Activated effector memory CD4-positive, alpha-beta T cell treated with Interleukin-2 at 50 U/mL for 16 hours (primary cell): Measurements from ENCODE around the gene SHANK1.

Source experiments
- DNase-seq: peaks from one replicate; pipeline ENCODE4 v3.0.0-alpha.2; 2020

Gene SHANK1

DNA sequence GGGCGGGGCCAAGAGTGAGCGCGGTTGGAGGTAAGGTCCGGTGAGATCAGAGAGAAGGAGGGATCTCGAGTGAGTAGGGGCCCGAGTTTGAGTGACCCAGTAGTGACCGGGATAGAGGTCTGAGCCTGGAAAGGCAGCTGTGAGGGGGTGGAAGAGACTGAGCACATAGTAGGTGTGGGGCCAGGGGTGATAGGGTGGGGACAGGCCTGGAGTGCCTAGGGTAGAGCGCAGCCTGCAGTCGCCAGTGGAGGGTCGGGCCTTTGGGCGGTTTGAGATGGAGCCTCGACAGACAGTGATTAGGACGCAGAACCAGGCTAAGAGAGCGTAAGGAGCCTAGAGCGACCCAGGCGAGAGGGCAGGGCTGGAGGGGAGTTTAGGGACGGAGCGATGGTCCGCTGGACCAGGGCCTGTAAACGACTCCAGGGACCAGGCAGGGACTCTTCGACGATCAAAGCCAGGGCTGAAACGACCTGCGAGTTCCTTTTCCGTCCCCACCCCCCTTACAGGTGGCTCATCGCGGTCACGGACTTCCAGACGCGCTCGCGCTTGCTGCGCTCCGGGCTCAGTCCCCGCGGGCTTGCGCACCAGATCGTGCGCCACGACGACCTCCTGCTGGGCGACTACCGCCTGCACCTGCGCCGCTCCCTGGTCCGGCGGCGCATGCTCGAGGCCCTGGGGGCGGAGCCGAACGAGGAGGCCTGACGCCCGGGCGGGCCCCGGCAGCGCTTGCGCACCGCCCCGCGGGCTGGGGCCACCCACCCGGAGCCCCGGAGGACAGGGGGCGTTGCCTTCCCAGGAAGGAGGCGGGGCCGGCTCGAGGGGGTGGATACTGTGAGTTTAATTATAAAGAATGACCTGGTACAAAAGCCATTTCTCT is 60.9 kb downstream of the SHANK1 start:
- no peak for DNase-seq

DNA sequence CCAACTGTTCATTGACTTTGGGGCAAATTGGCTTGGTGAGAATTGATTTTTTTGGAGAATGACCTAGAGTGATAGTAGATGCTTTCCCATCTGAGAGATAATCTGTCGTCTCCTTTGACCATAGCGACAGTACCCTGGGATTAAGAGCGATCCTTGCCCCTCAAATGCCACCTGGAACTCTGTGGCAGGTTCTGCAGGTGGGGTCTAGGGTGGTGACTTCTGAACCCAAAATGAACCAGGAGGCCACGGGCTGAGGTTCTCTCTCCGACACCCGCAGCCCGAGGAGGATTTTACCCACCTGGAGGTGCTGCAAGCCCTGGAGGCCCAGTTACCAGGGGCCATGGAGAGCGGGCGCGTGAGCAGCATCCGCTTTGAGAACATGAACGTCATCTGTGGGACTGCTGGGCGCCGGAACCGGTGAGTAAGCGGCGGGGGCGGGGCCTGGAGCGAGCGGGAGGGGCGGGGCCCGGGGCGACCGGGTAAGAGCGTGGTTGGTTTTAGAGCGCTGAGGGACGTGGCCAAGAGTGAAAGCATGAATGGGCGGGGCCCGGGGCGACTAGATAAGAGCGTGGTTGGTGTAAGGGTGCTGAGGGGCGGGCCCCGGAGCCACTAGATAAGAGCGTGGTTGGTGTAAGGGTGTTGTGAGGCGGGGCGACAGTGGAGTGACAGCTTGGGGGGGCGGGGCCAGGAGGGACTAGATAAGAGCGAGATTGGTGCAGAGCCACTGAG is 61.7 kb downstream of the SHANK1 start:
- DNase-seq = peak; percentile 26

DNA sequence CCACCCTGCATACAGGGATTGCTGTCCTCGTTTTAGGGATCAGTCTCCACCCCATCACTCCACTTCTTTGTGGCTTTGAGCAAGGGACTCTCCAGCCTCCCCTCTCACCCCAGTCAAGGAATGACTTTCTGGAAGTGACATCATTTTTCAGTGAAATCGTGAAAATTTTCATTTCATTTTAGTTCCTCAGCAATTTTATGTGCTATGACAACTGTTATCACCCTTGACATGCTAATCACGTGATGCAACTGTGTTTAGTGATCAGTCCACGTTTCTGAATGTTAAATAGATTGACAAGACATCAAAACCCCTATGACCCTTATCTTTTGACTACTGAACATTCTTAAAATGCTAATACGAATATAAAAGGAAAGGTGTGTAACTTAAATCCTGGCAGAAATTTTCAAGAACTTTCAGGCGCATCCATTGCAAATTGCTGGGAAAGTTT is 62.4 kb downstream of the SHANK1 start:
- DNase-seq = no peak

DNA sequence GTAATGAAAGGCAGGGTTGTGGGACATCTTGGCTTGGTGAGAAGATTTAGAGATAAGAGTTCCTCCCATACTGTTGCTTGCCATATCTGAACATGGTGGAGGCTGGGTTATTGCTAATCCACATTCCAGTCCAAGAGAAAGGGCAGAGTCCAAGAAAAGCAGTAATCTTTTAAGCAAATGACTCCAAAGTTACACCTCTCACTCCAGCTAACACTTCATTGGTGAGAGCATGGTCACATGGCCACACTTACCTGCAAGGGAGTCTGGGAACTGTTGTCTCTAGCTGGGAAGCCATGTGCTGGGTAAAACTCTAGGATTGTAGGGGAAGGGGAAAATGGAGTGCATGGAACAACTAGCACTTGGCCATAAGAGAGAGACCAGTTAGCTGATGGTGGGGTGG is 64.7 kb downstream of the SHANK1 start:
- DNase-seq = no peak

DNA sequence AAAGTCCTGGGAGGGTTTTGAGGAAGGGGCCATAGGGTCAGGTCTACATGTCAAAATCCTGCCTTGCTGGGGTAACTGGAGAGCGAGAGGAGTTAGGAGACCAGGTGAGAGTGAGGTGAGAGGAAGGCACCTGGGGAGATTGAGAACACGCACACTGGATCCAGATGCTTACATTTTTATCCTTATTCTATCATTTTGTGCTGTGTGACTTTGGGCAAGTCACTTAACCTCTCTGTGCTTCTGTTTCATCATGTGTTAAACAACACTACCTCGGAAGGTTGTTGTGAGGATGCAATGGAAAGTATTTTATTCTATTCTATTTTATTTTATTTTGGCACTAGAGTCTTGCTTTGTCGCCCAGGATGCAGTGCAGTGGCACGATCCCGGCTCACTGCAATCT is 66.9 kb downstream of the SHANK1 start:
- no peak for DNase-seq

DNA sequence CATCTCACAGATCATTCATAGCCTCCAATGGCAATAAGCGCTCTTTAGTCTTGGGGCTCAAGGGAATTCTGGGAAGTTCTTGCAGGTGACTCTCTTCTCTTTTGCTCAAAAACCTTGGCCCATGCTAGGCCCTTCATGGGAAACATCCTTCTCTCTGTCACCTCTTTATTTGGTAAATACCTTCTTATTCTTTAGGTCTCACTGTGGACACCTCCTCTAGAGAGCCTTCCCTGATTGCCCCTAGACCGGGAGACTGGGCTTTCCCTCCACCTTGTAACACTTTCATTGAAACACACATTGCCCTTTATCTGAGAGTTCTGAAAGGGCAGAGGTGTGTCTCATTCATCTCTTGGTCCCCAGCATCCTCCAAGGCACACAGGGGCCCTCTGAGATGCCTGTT is 68.4 kb downstream of the SHANK1 start:
- no peak for DNase-seq

DNA sequence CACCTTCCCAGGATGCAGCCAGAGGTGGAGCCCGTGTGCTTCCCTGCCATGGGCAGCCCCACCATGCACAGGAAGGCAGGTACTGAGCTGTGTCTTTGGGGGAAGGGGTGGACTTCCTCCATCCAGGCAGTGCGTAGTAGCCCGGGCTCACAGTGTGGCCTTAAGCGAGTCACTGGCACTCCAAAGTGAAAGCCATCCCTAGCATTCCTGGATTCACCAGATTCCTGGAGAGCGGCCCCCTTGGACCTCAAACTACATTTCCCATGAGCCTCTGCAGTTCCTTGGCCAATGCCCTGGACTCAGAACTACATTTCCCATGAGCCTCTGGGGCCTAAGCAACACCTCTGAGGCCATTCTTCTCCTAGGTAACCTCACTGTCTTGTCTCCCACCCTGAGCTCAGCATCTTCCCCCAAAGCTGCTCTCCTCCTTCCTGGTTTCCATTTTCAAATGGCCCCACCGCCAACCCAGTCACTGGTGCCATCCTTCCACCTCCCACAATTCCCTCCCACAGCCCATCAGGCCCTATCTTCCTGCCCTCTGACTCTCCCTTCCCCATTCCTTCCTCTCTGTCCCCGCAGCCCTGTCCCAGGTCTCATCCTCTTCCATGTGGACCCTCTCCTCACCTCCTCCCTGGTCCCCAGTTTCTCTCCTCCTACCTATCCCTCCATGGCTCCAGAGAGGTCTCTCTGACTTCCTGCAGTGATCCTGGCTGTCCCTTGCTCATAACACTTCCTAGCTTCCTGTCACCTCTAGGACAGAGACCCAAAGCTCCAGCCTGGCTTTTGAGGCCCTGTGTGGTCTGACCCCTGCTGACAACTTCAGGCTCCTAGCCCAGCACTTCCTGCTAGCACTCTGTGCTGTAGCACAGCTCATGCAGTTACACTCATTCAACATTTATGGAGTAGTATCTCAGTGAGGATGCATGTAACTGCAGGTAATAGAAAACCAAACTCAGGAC is 69.9 kb downstream of the SHANK1 start, which contains the start of gene C19orf81:
TSS of gene C19orf81 (plus strand) at position 13 of the 959 bp plus-strand sequence. CDS start at position 13, 0 bp downstream.
- no peak for DNase-seq

DNA sequence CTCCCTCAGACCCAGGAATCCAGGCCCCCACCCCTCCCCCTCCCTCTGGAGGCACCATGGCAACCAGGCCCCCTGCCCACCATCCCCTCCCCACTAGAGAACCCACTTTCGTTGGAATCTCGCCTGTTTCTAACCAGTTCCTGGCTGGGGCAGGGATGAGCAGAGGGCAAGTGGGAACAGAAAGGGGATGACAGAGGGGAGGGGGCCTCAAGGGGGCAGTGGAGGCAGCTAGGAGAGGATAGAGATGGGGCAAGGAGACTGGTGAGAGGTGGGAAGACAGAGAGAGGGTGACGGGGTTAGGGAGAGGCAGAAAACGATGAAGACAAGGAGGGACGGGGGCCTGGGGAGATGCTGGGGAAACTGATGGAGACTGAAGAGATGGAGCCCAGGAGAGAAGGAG is 70.9 kb downstream of the SHANK1 start:
- DNase-seq = no peak

DNA sequence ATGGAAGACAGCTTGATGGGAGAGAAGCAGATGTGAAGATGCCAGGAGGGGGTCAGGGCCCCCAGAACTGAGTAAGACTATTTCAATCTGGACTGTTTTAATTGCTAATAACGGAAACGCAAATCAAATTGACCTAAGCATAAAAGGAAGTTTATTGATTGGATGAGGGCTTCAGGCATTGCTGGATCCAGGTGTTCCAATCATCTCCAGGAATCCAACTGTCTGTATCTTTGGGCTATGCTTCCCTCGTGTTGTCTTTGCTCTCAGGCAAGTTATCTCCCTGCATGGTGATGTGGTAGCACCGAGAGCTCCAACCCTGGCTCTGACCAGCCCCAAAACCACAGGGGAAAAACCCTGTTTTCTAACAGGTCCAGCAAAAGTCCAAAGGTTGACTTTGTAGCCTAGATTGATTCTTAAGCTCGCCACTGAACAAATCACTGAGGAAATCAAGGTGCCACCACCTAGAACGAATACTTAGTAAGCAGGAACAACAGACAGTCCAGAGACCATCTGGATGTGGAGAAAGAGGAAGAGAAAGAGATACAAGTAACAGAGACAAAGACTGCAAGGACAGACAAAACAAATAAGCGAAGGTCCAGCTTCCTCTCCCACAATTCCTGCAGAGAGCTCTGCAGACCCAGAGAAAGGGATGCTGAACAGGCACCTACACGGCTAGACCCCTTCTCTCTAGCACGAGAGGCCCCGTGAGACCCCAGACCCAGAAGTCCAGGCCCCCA is 71.6 kb downstream of the SHANK1 start:
- DNase-seq = no peak

DNA sequence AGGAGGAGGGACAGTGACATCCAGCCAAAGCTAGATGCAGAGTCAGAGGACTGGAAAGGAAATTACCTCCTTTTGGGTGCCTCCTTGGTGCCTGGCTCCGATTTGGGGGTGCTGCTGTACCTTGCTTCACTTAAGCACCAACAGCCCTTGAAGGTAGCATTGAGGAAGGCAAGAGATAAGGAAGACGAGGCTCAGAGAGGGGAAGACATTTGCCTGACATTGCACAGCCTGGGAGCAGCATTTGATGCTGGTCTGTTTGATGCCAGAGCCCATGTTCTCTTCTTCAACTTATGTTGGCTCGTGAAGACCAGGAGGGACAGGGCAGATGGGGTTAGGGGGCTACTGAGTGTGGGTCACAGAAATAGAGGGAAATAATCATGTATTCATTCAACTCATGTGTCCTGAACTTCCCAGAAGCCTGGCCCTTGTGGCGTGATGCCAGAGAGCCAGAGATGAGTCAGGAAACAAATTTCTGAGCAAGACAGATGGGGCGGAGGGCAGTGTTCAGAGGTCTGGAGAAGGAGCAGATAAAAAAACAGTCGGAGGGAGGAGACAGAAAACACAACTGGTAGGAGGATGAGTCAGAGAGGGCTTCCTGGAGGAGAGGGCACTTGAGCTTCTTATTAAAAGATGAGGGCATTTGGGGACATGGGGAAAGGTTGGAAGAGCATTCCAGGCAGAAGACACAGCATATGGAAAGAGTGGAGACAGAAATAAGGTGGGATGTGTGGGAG is 73.4 kb downstream of the SHANK1 start:
- no peak for DNase-seq

DNA sequence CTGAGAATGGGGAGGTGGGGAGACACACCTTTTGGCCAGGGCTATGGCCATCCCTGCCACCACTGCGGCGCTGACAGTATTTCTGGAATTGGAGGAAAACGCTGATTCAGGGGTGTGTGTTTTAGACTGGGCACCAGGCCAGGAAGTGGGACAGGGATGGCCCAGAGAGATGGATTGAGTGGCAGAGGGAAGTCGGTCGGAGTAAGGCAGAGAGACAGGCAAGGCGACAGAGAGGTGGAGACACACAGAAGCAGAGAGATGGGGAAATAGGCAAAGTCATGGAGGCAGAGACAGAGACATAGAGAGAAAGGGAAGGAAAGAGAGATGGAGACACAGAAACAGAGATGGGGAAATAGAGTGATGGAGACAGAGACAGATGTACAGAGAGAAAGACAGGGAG is 74.5 kb downstream of the SHANK1 start:
- no peak for DNase-seq

DNA sequence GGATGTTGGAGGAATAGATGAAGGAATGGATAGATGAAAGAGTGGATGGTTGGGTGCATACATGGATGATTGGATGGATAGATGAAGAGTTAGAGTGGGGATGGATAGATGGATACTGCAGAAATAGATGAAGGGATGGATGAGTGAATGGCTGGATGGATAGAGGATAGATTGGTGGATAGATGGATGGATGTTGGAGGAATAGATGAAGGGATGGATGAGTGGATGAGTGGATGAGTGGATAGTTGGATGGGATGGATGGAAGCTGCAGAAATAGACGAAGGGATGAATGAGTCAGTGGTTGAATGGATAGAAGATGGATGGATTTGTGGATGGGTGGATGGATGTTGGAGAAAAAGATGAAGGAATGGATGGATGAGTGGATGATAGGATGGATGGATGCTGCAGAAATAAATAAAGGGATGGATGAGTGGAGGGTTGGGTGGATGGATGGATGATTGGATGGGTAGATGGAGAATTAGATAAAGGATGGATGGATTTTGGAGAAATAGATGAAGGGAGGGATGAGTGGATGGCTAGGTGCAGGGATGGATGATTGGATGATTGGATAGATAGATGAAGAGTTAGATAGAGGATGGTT is 75.2 kb downstream of the SHANK1 start:
- no peak for DNase-seq

DNA sequence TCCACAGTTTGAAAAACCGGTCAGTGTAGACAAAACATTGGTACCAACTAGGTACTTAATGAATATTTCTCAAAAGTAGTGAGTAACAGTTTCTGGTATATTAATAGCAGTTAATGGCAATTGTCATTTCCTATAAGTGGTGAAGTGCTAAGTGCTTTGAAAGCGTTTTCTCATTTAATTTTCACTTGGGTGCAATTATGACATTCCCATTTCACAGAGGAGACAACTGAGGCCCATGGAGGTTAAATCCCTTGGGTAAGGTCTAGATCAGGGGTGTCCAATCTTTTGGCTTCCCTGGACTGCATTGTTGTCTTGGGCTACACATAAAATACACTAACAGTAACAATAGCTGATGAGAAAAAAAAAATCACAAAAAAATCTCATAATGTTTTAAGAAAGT is 79.2 kb downstream of the SHANK1 start:
- DNase-seq = no peak

DNA sequence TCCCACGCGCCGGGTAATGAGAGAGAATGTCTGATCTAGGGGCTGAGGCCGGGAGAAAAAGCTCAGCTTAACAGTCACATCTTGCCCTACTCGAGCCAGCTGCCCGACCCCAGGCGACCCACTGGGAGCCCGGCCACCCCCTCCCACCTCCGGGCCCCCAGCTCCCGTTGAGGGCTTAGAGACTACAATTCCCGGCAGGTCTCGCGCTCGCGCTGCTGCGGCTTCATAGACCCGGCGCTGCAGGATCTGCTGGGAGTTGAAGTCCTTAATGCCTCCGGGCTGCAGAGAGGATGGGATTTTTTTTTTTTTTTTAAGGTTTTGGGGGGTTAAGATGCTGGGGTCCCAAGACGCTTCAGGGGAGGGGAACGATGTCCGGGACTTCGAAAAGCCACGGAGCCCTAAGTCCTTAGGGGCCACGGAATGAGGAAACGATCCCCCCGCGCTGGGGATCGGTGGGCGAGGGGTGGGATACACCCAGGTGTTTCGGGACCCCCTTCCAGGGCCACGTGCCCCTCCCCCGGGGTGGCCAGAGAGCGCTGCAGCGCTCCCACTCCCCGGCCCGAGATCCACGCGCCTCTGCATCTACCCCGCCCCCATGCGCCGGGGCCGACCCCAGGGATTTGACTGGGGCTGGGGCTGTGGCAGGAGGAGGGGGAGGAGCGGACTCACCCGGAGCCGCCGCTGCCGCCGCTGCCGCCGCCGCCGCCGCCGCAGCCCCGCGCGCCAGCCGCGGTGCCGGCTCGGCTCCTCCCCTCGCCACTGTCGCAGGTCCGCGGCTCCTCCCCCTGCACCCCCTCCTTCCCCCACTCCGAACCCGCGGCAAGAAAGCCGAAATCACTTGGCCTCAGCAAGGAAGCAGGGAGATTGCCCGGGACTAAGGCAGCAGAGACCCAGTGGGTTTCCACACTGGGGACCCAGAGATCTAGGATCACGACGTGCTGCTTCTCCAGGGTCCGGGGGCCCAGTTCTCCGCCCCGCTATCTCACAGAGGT is 80.2 kb downstream of the SHANK1 start, which contains the start of gene SYT3:
TSS of gene SYT3 (minus strand) at position 761 of the 992 bp plus-strand sequence. CDS start 2,470 bp downstream, outside the sequence.
- DNase-seq = no peak

DNA sequence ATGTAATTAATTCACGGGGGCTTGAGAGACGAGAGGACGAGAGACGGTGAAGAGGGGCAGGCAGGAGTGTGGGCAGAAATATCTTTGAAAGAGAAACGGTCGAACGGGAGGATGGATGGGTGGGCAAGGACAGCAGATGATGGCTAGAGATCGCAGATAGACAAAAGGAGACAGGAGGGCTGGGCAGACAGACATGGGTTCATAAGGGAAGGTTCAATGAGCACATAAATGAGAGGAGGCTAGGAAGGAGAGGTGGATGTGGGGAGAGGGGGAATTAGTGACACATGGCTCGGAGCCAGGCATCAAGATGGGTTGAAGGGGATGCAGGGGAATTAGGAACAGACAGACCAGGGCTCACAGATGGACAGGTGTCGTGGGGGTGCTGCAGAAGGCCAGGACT is 81.0 kb downstream of the SHANK1 start:
- no peak for DNase-seq

DNA sequence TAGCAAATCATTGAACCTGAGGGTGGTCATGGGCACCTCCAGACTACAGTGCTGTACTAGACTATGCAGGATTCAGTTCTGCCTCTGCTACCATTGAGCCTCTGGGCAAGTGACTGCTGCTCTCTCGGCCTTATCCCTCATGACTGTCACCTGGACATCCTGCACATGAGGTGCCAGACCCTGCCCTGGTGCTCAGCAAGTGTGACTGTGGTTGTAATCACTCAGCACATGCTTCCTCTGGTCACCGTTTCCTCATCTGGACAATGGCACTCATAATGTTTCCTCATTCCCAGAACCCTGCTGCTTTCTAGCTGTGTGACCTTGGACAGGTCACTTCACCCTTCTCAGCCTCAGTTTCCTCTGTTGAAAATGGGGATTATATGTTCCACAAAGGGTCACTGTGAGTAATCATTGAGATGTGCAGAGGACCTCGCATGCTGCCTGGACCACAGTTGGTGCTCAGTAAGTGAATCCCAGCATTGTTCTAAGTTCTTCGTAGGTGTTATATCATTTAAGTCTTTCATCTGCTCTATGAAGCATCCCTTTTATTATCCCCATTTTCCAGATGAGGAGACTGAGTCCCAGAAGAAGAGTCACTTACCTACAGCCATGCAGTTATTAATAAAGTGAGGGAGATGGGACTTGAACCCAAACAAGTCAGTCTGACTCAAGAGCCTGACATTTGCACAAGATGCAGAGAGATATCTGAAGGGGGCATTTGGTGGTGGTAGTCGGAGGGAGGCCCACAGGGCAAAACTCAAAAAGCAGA is 83.1 kb downstream of the SHANK1 start:
- DNase-seq = no peak

DNA sequence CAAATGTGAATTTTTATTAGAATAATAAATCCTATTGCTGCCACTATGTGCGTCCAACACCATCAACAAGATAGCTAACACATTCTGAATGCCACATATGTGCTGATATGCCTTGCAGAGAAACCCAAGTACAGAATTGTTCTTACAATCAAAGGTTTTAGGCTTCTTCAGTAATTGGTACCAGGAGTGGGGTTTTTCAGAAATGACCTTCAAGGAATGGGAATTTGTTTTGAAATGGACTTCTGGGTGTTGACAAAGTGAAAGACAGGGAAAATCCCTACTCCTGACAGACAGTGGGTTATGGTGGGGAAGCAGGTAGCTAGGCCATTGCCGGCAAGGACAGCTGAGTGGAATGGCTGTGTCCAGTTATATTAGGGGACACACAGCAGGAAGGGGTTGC is 85.6 kb downstream of the SHANK1 start:
- DNase-seq = no peak

DNA sequence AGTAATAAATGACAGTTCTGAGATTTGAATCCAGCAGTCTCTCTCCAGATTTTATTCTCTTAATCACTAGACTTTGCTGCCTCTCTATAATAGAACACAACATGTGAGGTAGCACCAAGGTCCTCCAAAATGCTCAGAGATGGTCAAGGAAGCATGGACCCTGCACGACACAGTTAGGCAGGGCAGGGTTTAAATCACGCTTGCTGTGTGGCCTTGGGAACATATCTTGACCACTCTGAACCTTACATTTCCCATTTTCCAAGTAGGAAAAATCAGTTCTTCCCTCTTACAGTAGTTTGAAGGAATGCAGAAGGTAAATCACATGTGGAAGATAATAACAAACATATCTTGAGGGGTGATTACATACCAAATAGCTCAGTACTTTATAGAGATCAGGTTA is 86.2 kb downstream of the SHANK1 start:
- DNase-seq = no peak
